Keratinocyte (primary cell): Measurements from ENCODE around the gene CCNDBP1. TPM values are rescaled to one million over a fixed set of nuclear protein-coding genes. Genes with fewer than 3 reads are reported as not detected.

Source experiments
- DNase-seq: peaks from one replicate; pipeline ENCODE4 v3.0.0-alpha.2; 2011; ENCODE audit warnings: low read depth, missing footprints, low spot score
- FAIRE-seq: peaks from 2 replicates; lab custom pipeline; 2011; peaks lifted over from hg19 to GRCh38; lab: Jason Lieb, UNC
- H2AFZ ChIP-seq: 2 replicates; pipeline ENCODE4 v1.6.0; 2012; ENCODE audit warnings: low read length, control low read depth, inconsistent platforms; ENCODE audit not compliant: control insufficient read depth
- H3K27ac ChIP-seq: 2 replicates; pipeline ENCODE4 v1.5.1; 2011; ENCODE audit warnings: low read length; ENCODE audit not compliant: control insufficient read depth, insufficient read depth
- H3K27me3 ChIP-seq: 3 replicates; pipeline ENCODE4 v1.6.0; 2011; ENCODE audit warnings: low read length; ENCODE audit not compliant: control insufficient read depth, insufficient read depth; ENCODE audit errors: extremely low read depth
- H3K36me3 ChIP-seq, 2 experiments: 2 replicates in 1 of 2; 3 replicates in 1 of 2; pipeline ENCODE4 v1.5.1; 2011; ENCODE audit warnings: low read length in 2 of 2, mild to moderate bottlenecking in 1 of 2; ENCODE audit not compliant: control insufficient read depth in 2 of 2, insufficient read depth in 2 of 2; ENCODE audit errors: extremely low read depth in 1 of 2
- H3K4me1 ChIP-seq: 3 replicates; pipeline ENCODE4 v1.5.1; 2011; ENCODE audit warnings: low read length; ENCODE audit not compliant: control insufficient read depth, insufficient read depth; ENCODE audit errors: extremely low read depth
- H3K4me2 ChIP-seq: 3 replicates; pipeline ENCODE4 v1.6.0; 2011; ENCODE audit warnings: low read depth, low read length; ENCODE audit not compliant: control insufficient read depth, insufficient read depth; ENCODE audit errors: extremely low read depth
- H3K4me3 ChIP-seq, 3 experiments: fragments of 200-600 bp in 1 of 3; sonication (generic) in 1 of 3; 2 replicates in 2 of 3; 3 replicates in 1 of 3; pipeline ENCODE4 v1.5.1; 2011 to 2016; ENCODE audit warnings: low read length in 3 of 3, mild to moderate bottlenecking in 3 of 3, control low read depth in 2 of 3, inconsistent platforms in 1 of 3, low read depth in 1 of 3, mixed read lengths in 1 of 3, mixed run types in 1 of 3, moderate library complexity in 1 of 3; ENCODE audit not compliant: control insufficient read depth in 2 of 3, insufficient read depth in 2 of 3; ENCODE audit errors: extremely low read depth in 1 of 3
- H3K79me2 ChIP-seq: 2 replicates; pipeline ENCODE4 v1.6.0; 2012; ENCODE audit warnings: low read length; ENCODE audit not compliant: control insufficient read depth, insufficient read depth
- H3K9ac ChIP-seq: 3 replicates; pipeline ENCODE4 v1.6.0; 2011; ENCODE audit warnings: low read length; ENCODE audit not compliant: control insufficient read depth, insufficient read depth; ENCODE audit errors: extremely low read depth
- H3K9me1 ChIP-seq: 3 replicates; pipeline ENCODE4 v1.6.0; 2011; ENCODE audit warnings: low read length; ENCODE audit not compliant: control insufficient read depth, insufficient read depth; ENCODE audit errors: extremely low read depth
- H3K9me3 ChIP-seq: 2 replicates; pipeline ENCODE4 v1.5.1; 2012; ENCODE audit warnings: low read depth, low read length; ENCODE audit not compliant: control insufficient read depth
- H4K20me1 ChIP-seq: 3 replicates; pipeline ENCODE4 v1.6.0; 2011; ENCODE audit warnings: low read length; ENCODE audit not compliant: control insufficient read depth, insufficient read depth; ENCODE audit errors: extremely low read depth
- CTCF ChIP-seq, 3 experiments: IDR thresholded peaks in 1 of 3; conservative IDR thresholded peaks in 1 of 3; optimal IDR thresholded peaks in 1 of 3; 2 replicates in 2 of 3; 3 replicates in 1 of 3; pipeline versions ENCODE3 to v1.5.1; 2011; ENCODE audit warnings: low read length in 3 of 3, mild to moderate bottlenecking in 3 of 3, moderate library complexity in 2 of 3, control low read depth in 1 of 3, inconsistent platforms in 1 of 3; ENCODE audit not compliant: insufficient read depth in 2 of 3; ENCODE audit errors: extremely low read depth in 1 of 3
- EZH2 ChIP-seq: IDR thresholded peaks from one replicate; pipeline ENCODE4 v1.6.1; 2012; ENCODE audit warnings: inconsistent platforms, mild to moderate bottlenecking, low read length, moderate library complexity
- dilution Hi-C: fragments of 300-500 bp; cut with MboI; formaldehyde crosslinking; loops from one replicate; pipeline ENCODE4 v1.7.0; 2020; ENCODE audit warnings: low sequenced_read_pairs; ENCODE audit not compliant: extremely low pct_ligation_motif_present
- polyA plus RNA-seq, 5 experiments: library from polyadenylated mRNA; depleted of rRNA in 3 of 5; stranded (reverse) in 3 of 5; stranded (forward) in 1 of 5; unstranded in 1 of 5; fragments of >200 nt; gene quantifications; 1 replicate in 1 of 5; 2 replicates in 3 of 5; 3 replicates in 1 of 5; pipeline versions ENCODE4 v1.2.1 to v1.2.3, GENCODE V29; 2011 to 2012; ENCODE audit warnings: missing spikeins in 2 of 5, low read depth in 1 of 5, low replicate concordance in 1 of 5

The CCNDBP1 gene
- polyA plus RNA-seq, 1 donor (not counting 4 experiments of a cell fraction or from before 2014, with no cell fraction given) = 53.5 TPM

- Histone ChIP-seq H4K20me1 (no peaks in the 10 kb centered on the region), H3K4me2 (no peak overlapping the region), H3K27ac (no peak overlapping the region), H3K9me1 (no peaks in the 10 kb centered on the region), H2AFZ (no peak overlapping the region), H3K9ac (no peak overlapping the region), H3K36me3 (peaks cover 20 to 22% of the 10 kb centered on the region in 2 experiments), H3K9me3 (no peaks in the 10 kb centered on the region), H3K79me2 (peaks cover 2% of the 10 kb centered on the region), H3K4me1 (peaks cover 9% of the 10 kb centered on the region), H3K4me3 (no peak overlapping the region), H3K27me3 (no peaks in the 10 kb centered on the region)
- DNase-seq (no peak), FAIRE-seq (no peak)
- no peak for TF ChIP-seq EZH2
- TF ChIP-seq CTCF (optimal IDR thresholded peaks at IDR 0.05 in 1 of 3, IDR thresholded peaks at IDR 0.05 in 1 of 3, conservative IDR thresholded peaks at IDR 0.05 in 1 of 3; ENCODE audit: extremely low read depth in 1 of 3, insufficient read depth in 2 of 3, low read length in 3 of 3) = no peak
- dilution Hi-C loops = loop anchor here (10.0 kb wide), 1 partner anchor 95 kb away; no protein-coding TSS in a partner anchor
Measured at GRCh38 chr15:43190178-43190577, 5.0 kb downstream of the CCNDBP1 start.

GRCh38 chr15:43193710-43194109, 8.5 kb downstream of the CCNDBP1 start:
- dilution Hi-C loops = loop anchor here (10.0 kb wide), 1 partner anchor 91 kb away; no protein-coding TSS in a partner anchor
- no peak overlapping the region for H3K27ac ChIP-seq
- no peak for FAIRE-seq

More at GRCh38 chr15:43193710-43194109, 8.5 kb downstream of the CCNDBP1 start:
- H3K27me3 ChIP-seq = no peaks in the 10 kb centered on the region
- H3K79me2 ChIP-seq = no peaks in the 10 kb centered on the region
- TF ChIP-seq CTCF (optimal IDR thresholded peaks at IDR 0.05 in 1 of 3, IDR thresholded peaks at IDR 0.05 in 1 of 3, conservative IDR thresholded peaks at IDR 0.05 in 1 of 3; ENCODE audit: extremely low read depth in 1 of 3, insufficient read depth in 2 of 3, low read length in 3 of 3) = no peak
- no peak for TF ChIP-seq EZH2
- no peaks in the 10 kb centered on the region for H4K20me1 ChIP-seq
- no peak overlapping the region for H2AFZ ChIP-seq
- H3K9me1 ChIP-seq = no peaks in the 10 kb centered on the region
- no peak overlapping the region for H3K4me3 ChIP-seq
- no peak for DNase-seq
- no peak overlapping the region for H3K9ac ChIP-seq
- no peaks in the 10 kb centered on the region for H3K4me1 ChIP-seq
- peaks cover 23 to 27% of the 10 kb centered on the region in 2 experiments for H3K36me3 ChIP-seq
- no peaks in the 10 kb centered on the region for H3K9me3 ChIP-seq
- no peak overlapping the region for H3K4me2 ChIP-seq
